HG03378 (cell line): ENCODE results near the gene MED14.
"Not testable (repeated sequence)": the region's sequence is repeated elsewhere in the genome, so short reads cannot be mapped to it uniquely, and the experiment has no call there.

Source experiments
- ATAC-seq: cut with Tn5 transposase; IDR thresholded peaks from one replicate; pipeline ENCODE4 v1.9.1; 2021; ENCODE audit warnings: mild to moderate bottlenecking, moderate library complexity; ENCODE audit not compliant: unreplicated experiment

Gene MED14

DNA sequence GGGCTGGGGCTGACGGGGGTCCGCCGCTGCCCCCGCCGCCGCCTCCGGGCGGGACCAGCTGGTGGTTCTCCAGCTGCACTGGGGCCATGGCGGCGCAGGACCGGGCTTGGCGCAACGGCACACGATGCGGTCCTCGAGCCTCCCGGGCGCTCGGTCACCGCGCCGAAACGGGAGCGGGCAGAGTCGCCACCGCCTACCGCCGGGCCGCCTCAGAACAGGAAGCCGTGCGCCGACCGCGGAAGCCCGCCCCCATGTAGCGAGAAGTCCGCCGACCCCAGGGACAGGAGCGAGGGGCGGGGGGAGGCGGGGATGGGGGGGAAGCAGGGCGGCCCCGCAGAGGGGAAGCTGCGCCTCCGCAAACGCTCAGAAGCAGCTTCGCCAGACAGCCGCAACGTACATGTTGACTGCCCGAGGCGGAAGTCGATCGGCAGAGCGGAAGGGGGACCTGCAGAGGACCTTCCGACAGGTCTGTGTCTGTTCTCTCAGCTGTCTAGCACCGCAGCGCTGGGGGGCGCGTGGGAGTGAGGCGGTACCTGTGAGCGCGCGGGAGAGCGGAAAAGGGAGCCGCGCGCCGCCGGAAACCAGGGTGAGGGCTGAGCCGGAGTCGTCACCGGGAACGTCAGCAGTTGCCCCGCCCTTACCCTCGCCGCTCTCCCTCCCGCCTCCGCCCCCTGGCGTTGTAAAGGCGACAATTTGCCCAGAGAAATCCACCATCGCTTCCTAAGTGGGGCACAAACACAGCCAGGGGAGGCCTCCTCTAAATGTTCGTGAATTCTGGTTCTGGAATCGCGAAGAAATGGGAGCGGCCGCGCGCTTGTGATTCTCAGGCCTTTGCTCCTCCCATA is at the start of gene MED14:
TSS of gene MED14 (minus strand) at position 218 of the 845 bp plus-strand sequence. CDS start at position 88, 130 bp downstream.
- peak; percentile 89 for ATAC-seq

DNA sequence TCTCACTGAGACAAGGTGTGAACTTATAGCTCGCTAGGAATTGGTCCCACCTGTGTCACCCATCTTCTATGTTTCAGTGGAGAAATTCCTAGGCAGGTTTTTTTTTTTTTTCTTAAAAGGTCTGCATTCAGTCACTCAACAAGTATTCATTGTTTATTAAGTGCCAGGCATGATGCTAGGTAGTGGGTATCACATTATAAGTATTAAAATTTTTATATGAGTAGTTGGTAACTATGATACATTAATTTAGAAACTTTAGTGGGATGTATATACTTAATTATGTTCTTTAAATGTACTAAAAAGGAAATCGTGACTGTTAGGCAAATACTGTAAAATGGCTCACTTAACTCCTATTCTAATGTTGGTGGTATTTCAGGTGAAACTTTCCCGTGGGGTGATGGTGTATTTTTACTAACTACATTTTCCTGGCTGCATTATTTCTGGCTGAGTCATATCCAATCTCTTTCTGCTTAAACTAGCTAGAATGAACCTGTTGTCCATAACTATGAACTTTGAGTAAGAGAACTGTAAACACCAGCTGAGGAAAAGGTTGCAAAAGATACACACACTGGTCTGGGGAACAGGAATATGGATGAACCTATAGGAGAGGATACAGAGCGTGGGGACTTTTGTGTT is 49.3 kb upstream of the MED14 start:
- ATAC-seq, result no peak

DNA sequence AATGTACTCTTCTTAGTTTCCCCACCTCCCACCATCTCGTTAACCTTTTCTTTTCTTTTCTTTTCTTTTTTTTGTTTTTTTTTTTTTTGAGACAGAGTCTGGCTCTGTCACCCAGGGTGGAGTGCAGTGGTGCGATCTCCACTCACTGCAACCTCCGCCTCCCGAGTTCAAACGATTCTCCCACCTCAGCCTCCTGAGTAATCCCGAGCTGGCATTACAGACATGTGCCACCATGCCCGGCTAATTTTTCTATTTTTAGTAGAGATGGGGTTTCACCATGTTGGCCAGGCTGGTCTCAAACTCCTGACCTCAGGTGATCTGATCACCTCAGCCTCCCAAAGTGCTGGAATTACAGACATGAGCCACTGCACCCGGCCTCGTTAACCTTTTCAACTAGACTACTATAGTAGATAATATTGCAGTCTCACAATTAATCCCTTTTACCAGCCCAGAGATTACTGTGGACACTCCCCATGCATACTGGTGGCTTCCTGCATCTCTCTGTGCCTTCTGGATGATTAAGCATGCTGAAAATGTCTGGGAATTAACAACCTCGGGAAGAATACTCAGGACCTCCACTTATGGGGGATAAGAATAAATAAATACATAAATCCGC is 47.4 kb upstream of the MED14 start:
- ATAC-seq, result not testable (repeated sequence)

DNA sequence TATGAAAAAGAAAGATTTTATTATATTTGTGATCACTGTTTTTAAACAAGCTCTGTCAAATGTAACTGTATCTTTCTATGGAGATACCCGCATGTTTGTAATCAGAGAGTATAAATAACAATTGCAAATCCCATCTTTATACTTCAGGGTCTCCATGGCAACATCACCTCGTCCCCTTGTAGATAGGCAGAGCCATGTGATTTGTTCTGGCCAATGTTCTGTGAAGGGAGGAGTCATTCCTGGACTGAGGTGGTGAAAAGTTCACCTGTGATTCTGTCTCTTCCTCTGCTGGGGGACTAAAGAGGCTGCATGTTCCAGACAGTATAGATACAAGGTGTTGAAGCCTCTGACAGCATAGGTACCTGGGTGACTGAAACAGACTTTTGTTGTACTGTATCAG is 45.6 kb upstream of the MED14 start:
- ATAC-seq, result no peak

DNA sequence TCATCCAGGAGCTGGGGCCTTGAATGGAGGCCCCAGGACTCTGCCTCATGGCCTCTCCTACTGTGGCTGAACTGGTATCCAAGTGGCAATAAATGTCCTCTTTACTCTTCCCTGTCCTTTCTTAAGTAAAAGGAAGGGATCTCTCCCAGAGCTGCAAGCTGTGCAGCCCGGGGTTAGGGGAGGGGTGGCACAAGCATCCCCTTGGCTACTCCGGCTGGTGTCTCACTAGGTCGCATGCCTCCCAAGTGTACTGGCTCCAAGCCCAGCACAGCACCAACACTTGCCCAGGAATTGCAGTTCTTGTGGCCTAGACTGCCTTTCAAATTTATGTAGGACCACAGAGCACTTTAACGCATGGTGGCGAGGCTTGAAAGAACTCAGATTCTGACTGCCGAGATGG is 44.7 kb upstream of the MED14 start:
- ATAC-seq, result no peak

DNA sequence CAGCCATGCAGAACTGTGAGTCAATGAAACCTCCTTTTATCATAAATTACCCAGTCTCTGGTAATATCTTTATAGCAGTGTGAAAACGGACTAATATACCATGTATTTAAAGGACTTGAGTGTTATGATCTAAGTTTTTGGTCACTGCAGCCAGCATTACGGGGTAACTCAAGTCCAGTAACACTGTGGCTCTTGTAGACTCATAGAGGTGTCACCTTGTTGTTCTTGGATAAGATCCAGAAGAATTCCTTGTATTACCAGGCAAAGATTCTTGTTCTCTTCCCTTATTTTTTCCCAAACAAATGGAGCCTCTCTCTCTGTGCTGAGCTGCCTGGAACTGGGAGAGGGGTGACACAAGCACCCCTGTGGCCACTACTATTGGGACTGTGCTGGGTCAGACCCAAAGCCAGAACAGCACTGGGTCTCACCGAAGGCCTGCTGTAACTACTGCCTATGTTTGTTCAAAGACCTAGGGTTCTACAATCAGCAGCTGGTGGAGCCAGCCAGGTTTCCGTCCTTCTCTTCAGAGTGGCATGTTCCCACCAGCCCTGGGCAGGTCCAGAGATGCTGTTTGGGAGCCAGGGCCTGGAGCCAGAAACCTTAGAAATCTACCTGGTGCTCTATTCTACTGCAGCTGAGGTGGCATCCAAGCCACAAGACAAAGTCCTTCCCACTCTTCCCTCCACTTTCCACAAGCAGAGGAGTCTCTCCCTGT is 43.7 kb upstream of the MED14 start:
- ATAC-seq, result no peak

DNA sequence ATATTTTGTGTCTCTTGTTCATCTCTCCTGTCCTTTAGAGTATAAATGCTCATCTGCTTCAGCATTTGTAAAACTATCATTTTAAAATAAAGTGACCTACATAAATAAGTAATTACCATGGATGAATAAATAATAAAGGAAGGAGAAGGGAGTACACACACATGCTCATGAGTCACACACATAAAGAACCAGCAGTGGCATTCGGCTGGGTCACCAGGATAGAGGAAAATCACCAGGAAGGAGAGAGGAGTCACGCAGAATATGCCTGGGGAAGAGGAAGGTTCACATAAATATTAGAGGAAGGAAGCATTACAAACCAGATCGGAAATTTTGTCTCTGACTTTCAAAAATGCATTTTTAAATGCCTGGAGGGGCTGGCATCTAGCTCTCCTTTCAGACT is 38.5 kb upstream of the MED14 start:
- ATAC-seq, result no peak

DNA sequence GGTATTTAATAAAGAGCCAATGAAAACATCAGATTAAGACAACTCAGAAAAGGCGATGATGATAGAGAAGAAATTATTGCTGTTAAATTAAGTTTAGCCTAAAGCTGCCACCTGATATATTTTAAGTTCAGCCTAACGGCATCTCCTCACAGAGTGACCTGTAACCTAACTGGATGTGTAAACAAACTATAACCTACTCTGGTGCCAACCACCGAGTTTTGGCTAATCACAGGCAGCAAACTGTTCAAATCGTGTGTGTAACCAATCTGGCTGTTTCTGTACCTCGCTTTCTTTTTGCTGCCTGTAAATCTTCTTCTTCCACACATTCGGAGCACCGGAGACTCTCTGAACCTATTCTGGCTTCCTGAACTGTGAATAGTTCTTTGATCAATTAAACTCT is 37.8 kb upstream of the MED14 start:
- ATAC-seq, result no peak

DNA sequence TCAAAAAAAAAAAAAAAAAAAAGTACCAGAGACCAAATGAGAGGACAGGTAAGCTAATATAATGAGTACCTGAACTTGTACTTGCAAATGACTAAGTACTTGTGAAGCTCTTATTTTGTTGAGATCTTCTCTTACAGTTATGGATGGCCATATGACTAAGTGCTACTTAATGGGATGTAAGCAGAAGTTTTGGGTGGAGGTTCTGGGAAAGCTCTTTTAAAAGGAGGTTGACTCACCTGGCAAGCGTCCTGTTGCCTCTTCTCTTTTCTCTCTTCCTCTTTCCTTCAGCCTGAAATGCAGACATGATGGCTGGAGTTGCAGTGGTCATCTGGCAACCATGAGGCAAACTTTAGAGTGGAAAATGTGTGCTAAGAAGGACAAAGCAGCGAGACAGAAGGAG is 36.9 kb upstream of the MED14 start:
- ATAC-seq, result no peak

DNA sequence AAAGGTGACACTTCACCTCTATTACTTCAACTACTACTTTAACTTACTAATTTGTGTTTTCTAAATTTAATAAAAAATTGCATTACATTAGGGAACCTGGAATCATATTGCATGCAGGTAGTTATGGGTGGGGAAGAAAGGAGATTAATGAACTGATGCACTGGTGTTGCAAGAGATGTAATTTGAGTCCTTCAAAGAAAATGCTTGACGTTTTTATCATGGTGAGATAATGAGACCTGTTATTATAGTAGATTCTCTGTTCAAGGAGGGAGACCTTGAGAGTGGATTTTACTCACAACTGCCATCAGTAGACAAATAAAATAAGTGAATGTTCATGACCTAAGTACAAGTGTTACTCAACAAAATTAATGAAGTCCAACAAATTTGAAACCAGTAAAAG is 26.4 kb upstream of the MED14 start:
- no peak for ATAC-seq

DNA sequence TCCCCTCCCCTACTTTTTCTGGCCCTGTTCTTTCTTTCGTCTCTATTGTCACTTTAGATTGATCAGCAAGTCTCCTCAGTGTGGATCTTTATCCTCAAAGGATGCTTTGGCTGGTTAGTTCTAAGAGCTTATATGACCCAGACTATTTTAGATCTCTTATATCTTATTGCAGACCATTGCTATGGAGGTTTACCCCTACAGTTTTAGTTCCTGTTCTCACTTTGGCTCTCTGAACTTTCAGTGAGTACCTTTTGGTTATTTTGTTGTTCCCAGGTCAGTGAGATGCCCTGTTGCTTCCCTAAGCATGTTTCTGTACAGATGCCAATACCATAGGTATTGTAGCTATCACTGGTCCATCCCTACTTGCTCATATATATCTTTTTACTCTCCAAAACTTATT is 24.0 kb upstream of the MED14 start:
- ATAC-seq, result no peak

DNA sequence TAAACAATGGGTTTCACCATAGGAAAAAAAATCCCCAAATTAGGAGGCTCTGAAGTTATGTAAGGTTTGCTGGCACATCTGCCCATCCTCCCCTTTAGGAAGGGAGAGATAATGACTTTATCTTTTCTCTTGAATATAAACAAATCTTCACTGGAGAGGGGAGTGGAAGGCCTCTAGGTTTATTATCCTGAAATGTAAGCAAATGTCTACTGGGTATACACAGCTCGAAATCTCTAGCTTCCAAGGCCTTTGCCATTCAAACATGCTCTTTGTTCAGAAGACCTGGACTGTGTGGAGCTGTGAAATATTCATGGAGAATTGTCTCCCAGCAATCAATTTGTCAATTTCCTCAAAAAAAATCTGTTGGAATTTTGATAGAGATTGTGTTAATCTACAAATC is 21.7 kb upstream of the MED14 start:
- no peak for ATAC-seq

DNA sequence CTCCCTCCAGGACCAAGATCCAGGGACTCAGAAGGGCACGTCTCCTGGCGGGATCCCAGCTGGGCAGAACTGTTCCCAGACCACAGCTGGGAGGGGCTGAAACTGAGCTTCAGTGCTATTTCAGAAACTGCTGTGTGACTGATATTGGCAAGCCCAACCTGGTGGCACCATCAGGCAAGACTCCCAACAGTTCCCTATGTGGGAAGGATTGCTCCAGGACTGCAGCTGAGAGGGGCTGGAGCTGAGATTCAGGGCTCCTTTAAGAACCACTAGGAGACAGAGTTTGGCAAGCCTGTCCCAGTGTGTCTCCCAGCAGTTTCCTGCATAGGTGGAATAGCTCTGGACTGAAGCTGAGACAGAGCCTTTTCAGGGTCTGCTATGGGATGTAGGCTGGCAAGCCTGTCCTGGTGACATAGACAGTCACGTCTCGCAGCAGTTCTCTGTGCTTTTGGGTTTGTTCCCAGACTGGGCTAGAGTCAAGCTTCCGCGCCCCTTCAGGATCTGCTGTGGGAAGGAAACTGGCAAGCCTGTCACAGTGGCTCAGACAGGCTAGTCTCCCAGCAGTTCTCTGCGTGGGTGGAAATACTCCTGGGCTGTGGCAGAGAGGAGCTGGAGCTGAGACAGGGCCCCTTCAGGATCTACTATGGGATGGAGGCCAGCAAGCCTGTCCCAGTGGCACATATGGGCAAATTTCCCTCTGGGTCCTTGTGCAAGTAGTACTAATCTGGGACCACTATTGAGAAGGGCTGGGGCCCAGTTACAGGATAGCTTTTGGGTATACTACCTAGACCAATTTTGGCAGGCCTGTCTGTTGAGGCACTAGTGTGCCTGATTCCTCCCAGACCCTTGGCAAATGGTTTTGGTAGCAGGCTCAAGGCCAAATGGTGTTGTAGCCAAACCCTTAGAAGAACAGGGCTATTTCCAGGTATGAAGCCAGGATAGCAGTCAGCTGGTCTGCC is 20.2 kb upstream of the MED14 start:
- no peak for ATAC-seq

DNA sequence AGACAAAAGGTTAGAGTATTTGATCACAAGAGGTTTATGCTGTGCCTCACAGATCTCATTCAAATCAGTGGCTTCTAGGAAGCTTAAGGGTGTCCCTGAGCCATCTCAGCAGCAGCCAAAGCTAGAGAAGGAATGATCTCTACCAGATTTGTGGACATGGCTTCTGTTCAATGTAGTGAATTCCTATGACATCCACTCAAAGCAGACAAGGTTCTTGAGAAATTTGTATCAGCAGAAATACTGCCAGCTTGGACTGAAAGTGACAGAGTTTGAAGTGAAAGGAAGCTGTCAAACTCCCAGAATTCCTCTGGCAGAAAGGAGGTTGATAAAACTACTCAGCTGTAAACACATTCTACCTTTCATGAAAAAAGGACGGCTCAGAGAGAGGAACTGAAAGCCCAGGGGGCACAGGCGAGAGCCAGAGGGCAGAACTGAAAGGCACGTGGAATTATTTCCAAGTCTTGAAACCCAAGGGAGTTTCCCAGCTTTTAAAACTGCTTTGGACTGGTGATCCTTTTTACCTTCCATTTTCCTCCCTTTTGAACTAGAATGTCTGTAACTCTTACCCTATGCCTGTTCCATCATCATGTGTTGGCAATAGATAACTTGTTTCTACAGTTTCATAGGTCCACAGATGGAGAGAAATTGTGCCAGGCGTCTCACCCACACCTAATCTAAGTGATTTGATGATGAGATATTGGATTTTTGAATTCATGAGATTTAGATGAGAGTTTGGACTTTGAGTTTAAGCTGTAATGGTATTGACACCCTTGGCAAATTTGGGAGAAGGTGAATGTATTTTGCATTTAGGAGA is 14.5 kb upstream of the MED14 start:
- peak; percentile 75 for ATAC-seq

DNA sequence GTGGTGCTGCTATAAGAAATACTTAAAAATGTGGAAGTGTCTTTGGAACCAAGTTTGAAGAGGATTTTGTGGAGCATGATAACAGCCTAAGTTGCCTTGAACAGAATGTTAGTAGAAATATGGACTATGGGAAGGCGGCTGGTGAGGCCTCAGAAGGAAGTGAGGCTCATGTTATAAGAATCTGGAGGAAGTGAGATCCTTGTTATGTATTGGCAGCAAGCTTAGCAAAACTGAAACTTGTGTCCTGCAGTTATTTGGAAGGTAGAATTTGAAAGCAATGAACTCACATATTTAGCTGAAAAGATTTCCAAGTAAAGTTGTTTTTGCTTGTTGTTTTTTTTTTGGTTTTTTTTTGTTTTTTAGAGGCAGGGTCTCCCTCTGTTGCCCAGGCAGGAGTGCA is 13.6 kb upstream of the MED14 start:
- no peak for ATAC-seq

DNA sequence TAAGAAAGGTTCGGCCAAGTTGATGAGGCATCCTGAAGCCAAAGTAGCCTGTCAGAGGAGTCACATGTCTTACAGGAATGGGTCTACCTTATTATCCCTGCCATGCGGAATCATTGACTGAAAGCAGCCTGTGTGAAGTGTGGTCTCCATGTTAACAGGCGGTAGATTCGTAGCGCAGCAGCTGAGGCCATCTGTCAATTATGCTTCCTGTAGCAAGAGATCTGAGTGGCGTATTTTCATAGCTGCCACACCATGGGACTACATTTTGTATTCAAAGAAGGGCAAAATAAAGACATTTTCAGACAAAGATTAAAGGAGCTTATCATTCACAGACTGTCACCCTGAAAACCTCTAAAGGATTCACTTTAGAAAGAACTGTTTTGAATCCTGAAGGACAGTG is 11.2 kb upstream of the MED14 start:
- ATAC-seq, result no peak

DNA sequence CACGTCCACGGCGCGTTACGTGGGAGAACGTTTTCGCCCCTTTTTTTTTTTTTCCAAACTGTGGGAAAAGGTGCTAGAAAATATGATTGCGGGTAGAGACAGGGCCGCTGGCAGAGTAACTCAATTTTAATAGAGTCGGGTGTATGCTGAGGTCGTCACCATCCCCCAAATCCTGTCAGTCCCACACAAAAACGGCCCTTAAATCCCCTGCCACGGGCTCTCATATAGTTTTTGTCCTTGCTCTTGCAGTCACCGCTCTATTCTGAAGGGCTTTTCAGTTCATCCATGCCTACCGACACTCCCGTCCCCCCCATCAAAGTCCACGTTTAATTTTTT is 796 bp upstream of the MED14 start:
- ATAC-seq, result no peak

DNA sequence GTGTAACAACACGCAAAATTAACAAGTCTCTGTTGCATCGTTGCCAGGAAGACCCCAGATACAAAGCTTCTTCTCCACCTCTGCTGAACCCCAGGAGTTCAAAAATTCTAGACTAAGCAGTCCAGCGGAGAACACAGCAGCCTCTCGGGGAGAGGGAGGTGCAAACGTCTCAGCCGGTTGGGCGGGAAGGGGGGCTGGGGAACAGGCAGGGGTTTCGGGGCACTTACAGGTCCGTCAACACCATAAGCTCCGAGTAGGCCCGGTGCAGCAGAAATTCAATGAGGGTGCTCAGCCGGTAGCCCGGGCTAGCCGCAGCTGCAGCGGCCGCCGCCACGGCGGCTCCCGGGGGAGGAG is 394 bp downstream of the MED14 start:
- ATAC-seq, result no peak

DNA sequence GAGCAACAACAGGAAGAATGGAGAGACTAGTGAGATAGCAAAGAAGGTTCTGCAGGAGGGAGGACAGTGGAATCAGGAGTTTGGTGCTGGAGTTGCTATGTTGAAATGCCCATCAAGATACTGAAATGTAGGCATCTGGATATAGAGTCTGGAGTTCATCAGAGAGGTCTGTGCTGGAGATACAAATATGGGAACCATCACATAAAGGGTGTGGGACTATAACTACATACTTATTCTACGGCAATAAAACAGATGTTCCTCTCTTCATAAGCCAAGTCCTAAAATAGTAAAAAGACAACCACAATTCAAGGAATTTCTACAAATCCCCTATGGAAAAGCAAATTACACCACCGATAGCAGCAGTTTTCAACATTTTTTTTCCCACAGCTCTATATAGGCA is 1.6 kb downstream of the MED14 start:
- no peak for ATAC-seq

DNA sequence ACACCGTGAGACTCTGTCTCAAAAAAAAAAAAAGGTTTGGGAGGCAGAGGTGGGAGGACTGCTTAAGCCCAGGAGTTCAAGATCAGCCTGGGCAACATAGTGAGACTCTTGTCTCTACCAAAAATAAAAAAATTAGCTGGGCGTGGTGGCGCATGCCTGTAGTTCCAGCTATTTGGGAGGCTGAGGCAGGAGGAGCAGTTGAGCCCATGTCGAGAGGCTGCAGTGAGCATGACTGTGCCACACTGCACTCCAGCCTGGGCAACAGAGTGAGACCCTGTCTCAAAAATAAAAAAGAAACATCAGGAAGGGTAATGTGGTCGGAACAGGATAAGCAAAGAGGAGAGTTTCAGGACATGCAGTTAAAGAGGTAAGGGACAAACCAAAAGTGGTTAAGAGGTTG is 2.8 kb downstream of the MED14 start:
- not testable (repeated sequence) for ATAC-seq
